ENCODE results near the gene AKAP8L.
A peak's percentile ranks its signal among the peaks of the same experiment; 100 is the strongest.
"Not testable (repeated sequence)": the region's sequence is repeated elsewhere in the genome, so short reads cannot be mapped to it uniquely, and the experiment has no call there.

The AKAP8L gene

GRCh38 chr19:15421136-15421695 lies 2.4 kb upstream of the AKAP8L start:
- TF ChIP-seq FOXP2 (optimal IDR thresholded peaks at IDR 0.05; ENCODE audit: control extremely low read depth, extremely low read length, insufficient read depth) (no peak), EZH2 (IDR thresholded peaks at IDR 0.05) (no peak), POLR2AphosphoS5 (IDR thresholded peaks at IDR 0.05; ENCODE audit: borderline replicate concordance, low read depth, low read length) (no peak; the same call in 1 of the 2 replicates)
- DNase-seq (ENCODE audit: low read depth, low spot score) = no peak
- Histone ChIP-seq H3K9me3 (ENCODE audit: low read depth, low read length) (peaks cover 6% of the 10 kb centered on the region; the same call in 1 of the 2 replicates), H3K27ac (peak overlapping the region; percentile 36; the same call in 1 of the 2 replicates), H3K36me3 (ENCODE audit: insufficient read depth, low read length) (peaks cover 52% of the 10 kb centered on the region), H3K9ac (ENCODE audit: insufficient read length) (no peak overlapping the region), H3K4me3 (no peak overlapping the region)

- H3K4me3 ChIP-seq = peak overlapping the region; percentile 84
- DNase-seq (ENCODE audit: low read depth, low spot score) = no peak
- H3K36me3 ChIP-seq (ENCODE audit: insufficient read depth, low read length) = peaks cover 49% of the 10 kb centered on the region
- TF ChIP-seq FOXP2 (optimal IDR thresholded peaks at IDR 0.05; ENCODE audit: control extremely low read depth, extremely low read length, insufficient read depth) (no peak), POLR2AphosphoS5 (IDR thresholded peaks at IDR 0.05; ENCODE audit: borderline replicate concordance, low read depth, low read length) (no peak), EZH2 (IDR thresholded peaks at IDR 0.05) (no peak)
- H3K9ac ChIP-seq (ENCODE audit: insufficient read length) = peak overlapping the region; percentile 83
- peaks cover 6% of the 10 kb centered on the region; the same call in 1 of the 2 replicates for H3K9me3 ChIP-seq (ENCODE audit: low read depth, low read length)
- peak overlapping the region; percentile 83 for H3K27ac ChIP-seq
These were observed 731 bp upstream of the AKAP8L start for GRCh38 chr19:15419413-15420025.

- H3K36me3 ChIP-seq (ENCODE audit: insufficient read depth, low read length) = peaks cover 36% of the 10 kb centered on the region
- peak overlapping the region; percentile 99 for H3K4me3 ChIP-seq
- TF ChIP-seq FOXP2 (optimal IDR thresholded peaks at IDR 0.05; ENCODE audit: control extremely low read depth, extremely low read length, insufficient read depth) = no peak
- TF ChIP-seq EZH2 (IDR thresholded peaks at IDR 0.05) = no peak
- TF ChIP-seq POLR2AphosphoS5 (IDR thresholded peaks at IDR 0.05; ENCODE audit: borderline replicate concordance, low read depth, low read length) = no peak; the same call in 1 of the 2 replicates
- H3K27ac ChIP-seq = peak overlapping the region; percentile 86
- no peaks in the 10 kb centered on the region for H3K9me3 ChIP-seq (ENCODE audit: low read depth, low read length)
- DNase-seq (ENCODE audit: low read depth, low spot score) = peak; percentile 65
- H3K9ac ChIP-seq (ENCODE audit: insufficient read length) = peak overlapping the region; percentile 97
These were observed 583 bp downstream of the AKAP8L start for GRCh38 chr19:15418231-15418578.

- Histone ChIP-seq H3K9ac (ENCODE audit: insufficient read length) (peak overlapping the region; percentile 97), H3K9me3 (ENCODE audit: low read depth, low read length) (no peaks in the 10 kb centered on the region), H3K36me3 (ENCODE audit: insufficient read depth, low read length) (peaks cover 31% of the 10 kb centered on the region), H3K27ac (peak overlapping the region; percentile 86; the same call in 1 of the 2 replicates), H3K4me3 (peak overlapping the region; percentile 99)
- TF ChIP-seq POLR2AphosphoS5 (IDR thresholded peaks at IDR 0.05; ENCODE audit: borderline replicate concordance, low read depth, low read length) = no peak
- DNase-seq (ENCODE audit: low read depth, low spot score) = no peak
These were observed 1.1 kb downstream of the AKAP8L start for GRCh38 chr19:15417699-15418098.

GRCh38 chr19:15412832-15413231 lies 6.0 kb downstream of the AKAP8L start:
- Histone ChIP-seq H3K4me3 (no peak overlapping the region), H3K9ac (ENCODE audit: insufficient read length) (peak overlapping the region; percentile 45), H3K36me3 (ENCODE audit: insufficient read depth, low read length) (peaks cover 55% of the 10 kb centered on the region), H3K9me3 (ENCODE audit: low read depth, low read length) (no peaks in the 10 kb centered on the region), H3K27ac (peak overlapping the region; percentile 64; the same call in 1 of the 2 replicates)
- TF ChIP-seq FOXP2 (optimal IDR thresholded peaks at IDR 0.05; ENCODE audit: control extremely low read depth, extremely low read length, insufficient read depth) (no peak), POLR2AphosphoS5 (IDR thresholded peaks at IDR 0.05; ENCODE audit: borderline replicate concordance, low read depth, low read length) (no peak), EZH2 (IDR thresholded peaks at IDR 0.05) (no peak)
- no peak for DNase-seq (ENCODE audit: low read depth, low spot score)

- DNase-seq (ENCODE audit: low read depth, low spot score); H3K27ac ChIP-seq; H3K4me3 ChIP-seq; H3K9ac ChIP-seq (ENCODE audit: insufficient read length); H3K9me3 ChIP-seq (ENCODE audit: low read depth, low read length): not testable (repeated sequence)
- H3K36me3 ChIP-seq (ENCODE audit: insufficient read depth, low read length) = peaks cover 57% of the 10 kb centered on the region
These were observed 7.4 kb downstream of the AKAP8L start for GRCh38 chr19:15411351-15411750.

GRCh38 chr19:15404780-15405211 lies 14.0 kb downstream of the AKAP8L start:
- Histone ChIP-seq H3K27ac (no peak overlapping the region), H3K36me3 (ENCODE audit: insufficient read depth, low read length) (peaks cover 73% of the 10 kb centered on the region), H3K4me3 (no peak overlapping the region), H3K9ac (ENCODE audit: insufficient read length) (no peak overlapping the region), H3K9me3 (ENCODE audit: low read depth, low read length) (no peaks in the 10 kb centered on the region)
- DNase-seq (ENCODE audit: low read depth, low spot score) = no peak
- no peak for TF ChIP-seq POLR2AphosphoS5 (IDR thresholded peaks at IDR 0.05; ENCODE audit: borderline replicate concordance, low read depth, low read length)
- TF ChIP-seq FOXP2 (optimal IDR thresholded peaks at IDR 0.05; ENCODE audit: control extremely low read depth, extremely low read length, insufficient read depth) = no peak

GRCh38 chr19:15404097-15404779 lies 14.6 kb downstream of the AKAP8L start:
- no peak overlapping the region for H3K4me3 ChIP-seq
- no peak overlapping the region for H3K27ac ChIP-seq
- no peaks in the 10 kb centered on the region for H3K9me3 ChIP-seq (ENCODE audit: low read depth, low read length)
- H3K9ac ChIP-seq (ENCODE audit: insufficient read length) = no peak overlapping the region
- DNase-seq (ENCODE audit: low read depth, low spot score) = no peak
- H3K36me3 ChIP-seq (ENCODE audit: insufficient read depth, low read length) = peaks cover 73% of the 10 kb centered on the region
- TF ChIP-seq POLR2AphosphoS5 (IDR thresholded peaks at IDR 0.05; ENCODE audit: borderline replicate concordance, low read depth, low read length) = no peak
- TF ChIP-seq FOXP2 (optimal IDR thresholded peaks at IDR 0.05; ENCODE audit: control extremely low read depth, extremely low read length, insufficient read depth) = no peak
- no peak for TF ChIP-seq EZH2 (IDR thresholded peaks at IDR 0.05)
